ENCODE results near the gene VDR. TPM values are rescaled to one million over a fixed set of nuclear protein-coding genes. Genes with fewer than 3 reads are reported as not detected.

VDR gene
- total RNA-seq, 6 experiments from 2014 or later: 8.4 to 14.8 (median 10.1) TPM

DNA sequence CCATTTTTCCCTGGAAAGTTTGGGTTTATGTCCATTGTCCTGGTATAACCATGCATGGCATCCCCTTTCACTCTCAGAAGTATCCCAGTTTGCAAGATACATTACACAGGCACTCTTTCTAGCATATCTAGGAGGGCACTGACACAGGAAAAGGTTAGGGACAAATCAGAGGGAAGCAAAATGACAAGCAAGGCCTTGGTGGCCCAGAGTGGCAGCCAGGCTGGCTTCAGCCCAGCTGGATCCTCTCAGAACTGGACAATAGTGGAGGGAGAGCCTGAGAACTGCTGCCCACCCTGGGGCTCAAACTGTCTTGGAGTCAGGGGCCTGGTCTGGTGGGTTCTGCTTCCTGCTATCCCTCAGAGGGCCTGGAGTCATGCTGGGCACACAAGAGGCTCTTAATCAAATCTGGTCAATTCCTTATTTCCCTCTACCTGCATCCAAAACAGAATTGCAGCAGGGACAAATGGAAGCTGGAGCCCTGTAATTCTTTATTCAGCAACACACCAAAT is 2.6 kb downstream of the VDR start:
- no peak overlapping the region for H3K27ac Mint-ChIP-seq
- no peaks in the 10 kb centered on the region for H3K9me3 Mint-ChIP-seq
- peak overlapping the region; percentile 98 for H3K4me3 Mint-ChIP-seq
- no peak for DNase-seq
- H3K27me3 Mint-ChIP-seq (ENCODE audit: insufficient read depth): peaks cover 14% of the 10 kb centered on the region
- no peaks in the 10 kb centered on the region for H3K36me3 Mint-ChIP-seq (ENCODE audit: low read depth)
- H3K4me1 Mint-ChIP-seq (ENCODE audit: low read depth): peaks cover 43% of the 10 kb centered on the region
- no peak for TF ChIP-seq CTCF (IDR thresholded peaks at IDR 0.05)

GRCh38 chr12:47901718-47902093 is 3.1 kb downstream of the VDR start:
- Mint-ChIP-seq H3K36me3 (ENCODE audit: low read depth) (no peaks in the 10 kb centered on the region), H3K27me3 (ENCODE audit: insufficient read depth) (peaks cover 10% of the 10 kb centered on the region), H3K4me3 (no peak overlapping the region), H3K27ac (no peak overlapping the region), H3K9me3 (no peaks in the 10 kb centered on the region), H3K4me1 (ENCODE audit: low read depth) (peaks cover 48% of the 10 kb centered on the region)
- no peak for DNase-seq
- no peak for TF ChIP-seq CTCF (IDR thresholded peaks at IDR 0.05)

GRCh38 chr12:47901063-47901717 is 3.6 kb downstream of the VDR start:
- no peaks in the 10 kb centered on the region for H3K36me3 Mint-ChIP-seq (ENCODE audit: low read depth)
- no peak overlapping the region for H3K4me3 Mint-ChIP-seq
- peaks cover 51% of the 10 kb centered on the region for H3K4me1 Mint-ChIP-seq (ENCODE audit: low read depth)
- no peaks in the 10 kb centered on the region for H3K9me3 Mint-ChIP-seq
- no peak for DNase-seq
- no peak overlapping the region for H3K27ac Mint-ChIP-seq
- peaks cover 8% of the 10 kb centered on the region for H3K27me3 Mint-ChIP-seq (ENCODE audit: insufficient read depth)
- no peak for TF ChIP-seq CTCF (IDR thresholded peaks at IDR 0.05)

- Mint-ChIP-seq H3K4me1 (ENCODE audit: low read depth) (peaks cover 51% of the 10 kb centered on the region), H3K36me3 (ENCODE audit: low read depth) (no peaks in the 10 kb centered on the region), H3K27me3 (ENCODE audit: insufficient read depth) (peaks cover 4% of the 10 kb centered on the region; the same call in 1 of the 2 replicates), H3K4me3 (no peak overlapping the region), H3K27ac (no peak overlapping the region), H3K9me3 (no peaks in the 10 kb centered on the region)
- no peak for DNase-seq
- peak; percentile 43 for TF ChIP-seq CTCF (IDR thresholded peaks at IDR 0.05)
These were observed 4.4 kb downstream of the VDR start for GRCh38 chr12:47900131-47901062.

GRCh38 chr12:47899466-47899865 is 5.3 kb downstream of the VDR start:
- no peak for DNase-seq
- Mint-ChIP-seq H3K27ac (no peak overlapping the region), H3K4me1 (ENCODE audit: low read depth) (peaks cover 48% of the 10 kb centered on the region), H3K4me3 (no peak overlapping the region), H3K9me3 (no peaks in the 10 kb centered on the region), H3K27me3 (ENCODE audit: insufficient read depth) (peaks cover 1% of the 10 kb centered on the region; the same call in 1 of the 2 replicates), H3K36me3 (ENCODE audit: low read depth) (no peaks in the 10 kb centered on the region)
- no peak for TF ChIP-seq CTCF (IDR thresholded peaks at IDR 0.05)
